ENCODE results near the gene PLEKHM3.

Gene PLEKHM3

GRCh38 chr2:207863345-207863744 is 162.0 kb downstream of the PLEKHM3 start:
- DNase-seq (ENCODE audit: low read depth in 4 of 4, low spot score in 1 of 4) = no peak

GRCh38 chr2:207861789-207862188 is 163.5 kb downstream of the PLEKHM3 start:
- DNase-seq (ENCODE audit: low read depth in 4 of 4, low spot score in 1 of 4) = no peak

- DNase-seq (ENCODE audit: low read depth in 4 of 4, low spot score in 1 of 4) = no peak
These were observed 164.6 kb downstream of the PLEKHM3 start for GRCh38 chr2:207860685-207861084.

GRCh38 chr2:207855591-207855990 is 169.7 kb downstream of the PLEKHM3 start:
- DNase-seq (ENCODE audit: low read depth in 4 of 4, low spot score in 1 of 4) = no peak

GRCh38 chr2:207854484-207855440 is 170.6 kb downstream of the PLEKHM3 start:
- no peak for DNase-seq (ENCODE audit: low read depth in 4 of 4, low spot score in 1 of 4)

GRCh38 chr2:207852791-207853190 is 172.5 kb downstream of the PLEKHM3 start:
- no peak for DNase-seq (ENCODE audit: low read depth in 4 of 4, low spot score in 1 of 4)

- no peak for DNase-seq (ENCODE audit: low read depth in 4 of 4, low spot score in 1 of 4)
These were observed 175.9 kb downstream of the PLEKHM3 start for GRCh38 chr2:207849443-207849842.

GRCh38 chr2:207848545-207848928 is 176.8 kb downstream of the PLEKHM3 start:
- DNase-seq (ENCODE audit: low read depth in 4 of 4, low spot score in 1 of 4) = no peak

GRCh38 chr2:207847807-207848544 is 177.4 kb downstream of the PLEKHM3 start:
- no peak for DNase-seq (ENCODE audit: low read depth in 4 of 4, low spot score in 1 of 4)

GRCh38 chr2:207847098-207847806 is 178.1 kb downstream of the PLEKHM3 start:
- DNase-seq (ENCODE audit: low read depth in 4 of 4, low spot score in 1 of 4) = no peak

- DNase-seq (ENCODE audit: low read depth in 4 of 4, low spot score in 1 of 4) = no peak
These were observed 180.0 kb downstream of the PLEKHM3 start for GRCh38 chr2:207845202-207845864.

GRCh38 chr2:207844648-207845047 is 180.7 kb downstream of the PLEKHM3 start:
- no peak for DNase-seq (ENCODE audit: low read depth in 4 of 4, low spot score in 1 of 4)

- DNase-seq (ENCODE audit: low read depth in 4 of 4, low spot score in 1 of 4) = no peak
These were observed 185.2 kb downstream of the PLEKHM3 start for GRCh38 chr2:207840101-207840500.

GRCh38 chr2:207839575-207839974 is 185.8 kb downstream of the PLEKHM3 start:
- no peak for DNase-seq (ENCODE audit: low read depth in 4 of 4, low spot score in 1 of 4)

GRCh38 chr2:207839028-207839427 is 186.3 kb downstream of the PLEKHM3 start:
- no peak for DNase-seq (ENCODE audit: low read depth in 4 of 4, low spot score in 1 of 4)

- no peak for DNase-seq (ENCODE audit: low read depth in 4 of 4, low spot score in 1 of 4)
These were observed 188.7 kb downstream of the PLEKHM3 start for GRCh38 chr2:207836521-207837133.

- DNase-seq (ENCODE audit: low read depth in 4 of 4, low spot score in 1 of 4) = no peak
These were observed 189.5 kb downstream of the PLEKHM3 start for GRCh38 chr2:207835805-207836204.

- no peak for DNase-seq (ENCODE audit: low read depth in 4 of 4, low spot score in 1 of 4)
These were observed 192.0 kb downstream of the PLEKHM3 start for GRCh38 chr2:207833251-207833751.

GRCh38 chr2:207831584-207832248 is 193.6 kb downstream of the PLEKHM3 start:
- DNase-seq (ENCODE audit: low read depth in 4 of 4, low spot score in 1 of 4) = no peak
